ENCODE data around the gene SNRK. TPM values are rescaled to one million over a fixed set of nuclear protein-coding genes. Genes with fewer than 3 reads are reported as not detected.

The SNRK gene
- total RNA-seq, 1 experiment from 2014 or later: 25.4 TPM

- H3K27ac Mint-ChIP-seq (ENCODE audit: unreplicated experiment): no peak overlapping the region
- no peaks in the 10 kb centered on the region for H3K9me3 Mint-ChIP-seq (ENCODE audit: unreplicated experiment)
- no TSS peak for BruUV-seq (replicated peaks)
- Histone ChIP-seq H3K4me1 (no peaks in the 10 kb centered on the region), H3K4me3 (ENCODE audit: low read depth, low read length) (no peak overlapping the region), H3K27me3 (replicated peaks; ENCODE audit: control insufficient read depth, insufficient read depth, low read length) (no peaks in the 10 kb centered on the region), H3K9me3 (peaks cover 3% of the 10 kb centered on the region; the same call in 1 of the 2 replicates), H3K36me3 (ENCODE audit: control insufficient read depth, insufficient read depth, low read length) (no peaks in the 10 kb centered on the region; the same call in 1 of the 2 replicates)
- intact Hi-C loops (cut with micrococcal nuclease; ENCODE audit: unreplicated experiment): no loop called here
- no peaks in the 10 kb centered on the region for H3K36me3 Mint-ChIP-seq (ENCODE audit: insufficient read depth, unreplicated experiment)
- ChIA-PET POLR2A (no interaction called here), CTCF (no interaction called here)
- DNase-seq: no peak
- TF ChIP-seq CTCF (IDR thresholded peaks at IDR 0.05; ENCODE audit: insufficient read depth in 1 of 2, low read depth in 1 of 2, low read length in 1 of 2, severe bottlenecking in 1 of 2, unreplicated experiment in 1 of 2): no peak
- no peaks in the 10 kb centered on the region for H3K4me1 Mint-ChIP-seq (ENCODE audit: low read depth, unreplicated experiment)
- no peak overlapping the region for H3K4me3 Mint-ChIP-seq (ENCODE audit: unreplicated experiment)
- no peaks in the 10 kb centered on the region for H3K27me3 Mint-ChIP-seq (ENCODE audit: insufficient read depth, unreplicated experiment)
Observed at GRCh38 chr3:43361077-43361476, 74.7 kb downstream of the SNRK start.

- no peaks in the 10 kb centered on the region for H3K4me1 ChIP-seq
- no peak for TF ChIP-seq CTCF (IDR thresholded peaks at IDR 0.05; ENCODE audit: insufficient read depth in 1 of 2, low read depth in 1 of 2, low read length in 1 of 2, severe bottlenecking in 1 of 2, unreplicated experiment in 1 of 2)
- Mint-ChIP-seq H3K27me3 (ENCODE audit: insufficient read depth, unreplicated experiment) (no peaks in the 10 kb centered on the region), H3K4me3 (ENCODE audit: unreplicated experiment) (no peak overlapping the region), H3K27ac (ENCODE audit: unreplicated experiment) (no peak overlapping the region), H3K36me3 (ENCODE audit: insufficient read depth, unreplicated experiment) (no peaks in the 10 kb centered on the region), H3K4me1 (ENCODE audit: low read depth, unreplicated experiment) (no peaks in the 10 kb centered on the region), H3K9me3 (ENCODE audit: unreplicated experiment) (no peaks in the 10 kb centered on the region)
- ChIA-PET POLR2A (no interaction called here), CTCF (no interaction called here)
- BruUV-seq (replicated peaks): no TSS peak
- intact Hi-C loops (cut with micrococcal nuclease; ENCODE audit: unreplicated experiment): no loop called here
- H3K4me3 ChIP-seq (ENCODE audit: low read depth, low read length): no peak overlapping the region
- no peaks in the 10 kb centered on the region; the same call in 1 of the 2 replicates for H3K36me3 ChIP-seq (ENCODE audit: control insufficient read depth, insufficient read depth, low read length)
- no peaks in the 10 kb centered on the region for H3K9me3 ChIP-seq
- H3K27me3 ChIP-seq (replicated peaks; ENCODE audit: control insufficient read depth, insufficient read depth, low read length): no peaks in the 10 kb centered on the region
- no peak for DNase-seq
Observed at GRCh38 chr3:43362183-43362582, 75.8 kb downstream of the SNRK start.

DNA sequence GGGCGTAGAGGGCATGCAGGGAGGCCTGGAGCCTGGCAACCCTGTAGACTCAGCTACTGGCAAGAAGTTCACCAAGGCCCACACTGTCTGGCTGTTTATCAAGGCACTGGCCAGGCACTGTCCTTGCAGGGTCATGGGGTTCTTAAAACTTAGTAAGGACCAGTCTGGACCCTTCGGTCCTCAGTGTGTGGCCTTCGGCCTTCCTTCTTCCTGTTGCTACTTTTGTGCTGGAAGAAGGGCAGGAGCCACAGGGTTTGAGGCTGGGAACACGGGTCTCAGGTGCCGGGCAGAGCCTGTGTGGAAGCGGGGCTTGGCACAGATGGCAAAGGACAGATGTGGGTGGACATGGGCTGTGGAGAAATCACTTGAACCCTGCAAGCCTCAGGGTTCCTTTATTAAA is 76.6 kb downstream of the SNRK start:
- Mint-ChIP-seq H3K4me1 (ENCODE audit: low read depth, unreplicated experiment) (no peaks in the 10 kb centered on the region), H3K9me3 (ENCODE audit: unreplicated experiment) (no peaks in the 10 kb centered on the region)
- CTCF ChIA-PET: no interaction called here

More for the DNA sequence above, 76.6 kb downstream of the SNRK start:
- no peaks in the 10 kb centered on the region for H3K9me3 ChIP-seq
- H3K36me3 ChIP-seq (ENCODE audit: control insufficient read depth, insufficient read depth, low read length): no peaks in the 10 kb centered on the region; the same call in 1 of the 2 replicates
- intact Hi-C loops (cut with micrococcal nuclease; ENCODE audit: unreplicated experiment): no loop called here
- Mint-ChIP-seq H3K27ac (ENCODE audit: unreplicated experiment) (no peak overlapping the region), H3K4me3 (ENCODE audit: unreplicated experiment) (no peak overlapping the region), H3K27me3 (ENCODE audit: insufficient read depth, unreplicated experiment) (no peaks in the 10 kb centered on the region), H3K36me3 (ENCODE audit: insufficient read depth, unreplicated experiment) (no peaks in the 10 kb centered on the region)
- H3K4me1 ChIP-seq: no peaks in the 10 kb centered on the region
- POLR2A ChIA-PET: no interaction called here
- H3K4me3 ChIP-seq (ENCODE audit: low read depth, low read length): no peak overlapping the region
- no peak for DNase-seq
- BruUV-seq (replicated peaks): no TSS peak
- TF ChIP-seq CTCF (IDR thresholded peaks at IDR 0.05; ENCODE audit: insufficient read depth in 1 of 2, low read depth in 1 of 2, low read length in 1 of 2, severe bottlenecking in 1 of 2, unreplicated experiment in 1 of 2): no peak
- no peaks in the 10 kb centered on the region for H3K27me3 ChIP-seq (replicated peaks; ENCODE audit: control insufficient read depth, insufficient read depth, low read length)

Data from Caco-2 (cell line).